Activated CD8-positive, alpha-beta memory T cell treated with anti-CD3 and anti-CD28 coated beads, Interleukin-2, amount 50 U/mL, for 48 hours (primary cell): ENCODE results near the gene USP6.
"Not testable (repeated sequence)": the region's sequence is repeated elsewhere in the genome, so short reads cannot be mapped to it uniquely, and the experiment has no call there.

ENCODE experiments used
- DNase-seq: peaks from one replicate; pipeline ENCODE4 v3.0.0-alpha.2; 2020

USP6 gene

DNA sequence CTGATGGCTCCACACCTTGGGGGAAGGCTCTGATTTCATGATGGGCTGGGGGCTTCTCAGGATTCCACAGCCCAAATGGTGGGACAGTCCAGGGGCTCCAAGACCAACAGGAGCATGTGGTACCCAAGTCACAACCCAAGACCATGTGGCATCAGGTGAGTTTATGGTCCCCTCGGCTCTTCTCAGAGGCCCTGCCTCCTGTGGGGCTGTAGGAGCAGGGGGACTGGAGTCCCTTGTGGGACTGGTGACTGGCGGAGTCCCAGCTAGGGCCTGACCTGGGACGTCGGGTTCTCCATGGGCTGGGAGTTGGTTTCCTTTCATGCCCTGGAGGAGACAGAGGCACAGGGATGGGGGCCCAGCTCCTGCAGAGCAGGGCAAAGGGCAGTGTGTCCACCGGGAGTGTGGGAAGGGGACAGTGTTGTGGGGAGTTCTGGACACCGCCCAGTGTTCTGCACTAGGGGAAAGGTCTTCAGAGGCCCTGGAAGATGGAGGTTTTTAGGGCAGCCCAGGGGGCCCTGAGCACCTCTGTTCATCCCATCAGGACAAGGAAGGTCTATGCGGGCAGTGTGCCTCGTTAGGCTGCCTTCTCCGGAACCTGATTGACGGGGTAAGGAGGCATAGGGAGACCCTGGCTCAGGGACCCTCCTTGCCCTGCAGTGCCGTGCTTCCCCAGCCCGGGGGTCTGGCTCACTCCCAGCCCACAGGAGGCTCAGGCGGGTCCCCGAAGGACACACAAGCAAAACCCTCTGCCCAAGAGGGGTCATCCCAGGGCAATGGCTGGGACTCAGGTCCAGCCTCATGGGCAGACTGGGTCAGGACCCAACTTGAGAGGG lies 21.0 kb downstream of the USP6 start:
- not testable (repeated sequence) for DNase-seq

DNA sequence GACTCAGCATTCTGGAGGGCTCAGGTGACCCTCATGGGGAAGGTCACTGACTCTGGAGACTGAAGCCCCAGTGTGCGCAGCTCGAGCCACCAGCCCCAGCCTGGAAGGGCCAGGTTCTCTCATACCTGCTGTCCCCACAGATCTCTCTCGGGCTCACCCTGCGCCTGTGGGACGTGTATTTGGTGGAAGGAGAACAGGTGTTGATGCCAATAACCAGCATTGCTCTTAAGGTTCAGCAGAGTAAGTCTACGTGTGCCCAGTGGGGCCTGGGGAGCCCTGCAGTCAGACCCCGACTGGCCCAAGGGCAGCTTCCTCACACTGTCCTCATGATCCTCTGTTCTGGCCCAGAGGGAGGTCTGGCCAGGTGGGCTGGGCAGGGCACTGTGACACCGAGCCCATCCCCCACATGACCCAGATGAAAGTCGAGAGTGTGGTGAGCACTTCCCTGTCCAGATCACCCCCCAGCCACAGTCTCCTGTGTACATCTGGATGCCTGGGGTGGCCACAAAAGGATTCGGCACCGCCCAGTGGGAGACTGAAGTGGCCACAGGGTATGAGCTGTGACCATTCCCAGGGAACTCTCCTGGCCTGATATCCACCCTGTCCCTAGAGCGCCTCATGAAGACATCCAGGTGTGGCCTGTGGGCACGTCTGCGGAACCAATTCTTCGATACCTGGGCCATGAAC lies 21.8 kb downstream of the USP6 start:
- DNase-seq, result not testable (repeated sequence)

DNA sequence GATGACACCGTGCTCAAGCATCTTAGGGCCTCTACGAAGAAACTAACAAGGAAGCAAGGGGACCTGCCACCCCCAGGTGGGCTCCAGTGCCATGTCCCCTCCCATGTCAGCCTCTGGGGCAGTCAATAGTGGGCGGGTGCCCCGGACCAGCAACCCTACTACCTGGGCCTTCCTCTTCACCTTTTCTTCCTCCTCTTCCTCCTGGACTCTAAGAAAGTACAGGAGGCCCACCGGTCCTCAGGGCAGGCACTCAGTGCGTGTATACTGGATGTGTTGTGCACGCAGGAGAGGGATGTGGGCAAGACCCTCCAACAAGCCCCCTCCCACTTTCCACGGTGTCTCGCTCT lies 22.3 kb downstream of the USP6 start:
- DNase-seq, result not testable (repeated sequence)

GRCh38 chr17:5138616-5139457 lies 23.0 kb downstream of the USP6 start:
- no peak for DNase-seq

- DNase-seq, result no peak
Observed at GRCh38 chr17:5139458-5139732, 23.6 kb downstream of the USP6 start.

DNA sequence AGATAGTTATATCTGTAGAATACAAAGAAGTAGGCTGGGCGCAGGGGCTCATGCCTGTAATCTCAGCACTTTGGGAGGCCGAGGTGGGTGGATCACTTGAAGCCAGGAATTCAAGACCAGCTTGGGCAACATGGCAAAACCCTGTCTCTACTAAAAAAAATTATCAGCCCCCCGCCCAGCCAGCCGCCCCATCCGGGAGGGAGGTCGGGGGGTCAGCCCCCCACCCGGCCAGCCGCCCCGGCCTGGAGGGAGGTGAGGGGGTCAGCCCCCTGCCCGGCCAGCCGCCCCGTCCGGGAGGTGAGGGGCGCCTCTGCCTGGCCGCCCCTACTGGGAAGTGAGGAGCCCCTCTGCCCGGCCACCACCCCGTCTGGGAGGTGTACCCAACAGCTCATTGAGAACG lies 27.0 kb downstream of the USP6 start:
- DNase-seq, result not testable (repeated sequence)

GRCh38 chr17:5146122-5146521 lies 30.3 kb downstream of the USP6 start:
- not testable (repeated sequence) for DNase-seq

GRCh38 chr17:5160702-5161101 lies 44.9 kb downstream of the USP6 start:
- DNase-seq, result not testable (repeated sequence)

GRCh38 chr17:5161793-5162192 lies 46.0 kb downstream of the USP6 start:
- not testable (repeated sequence) for DNase-seq

DNA sequence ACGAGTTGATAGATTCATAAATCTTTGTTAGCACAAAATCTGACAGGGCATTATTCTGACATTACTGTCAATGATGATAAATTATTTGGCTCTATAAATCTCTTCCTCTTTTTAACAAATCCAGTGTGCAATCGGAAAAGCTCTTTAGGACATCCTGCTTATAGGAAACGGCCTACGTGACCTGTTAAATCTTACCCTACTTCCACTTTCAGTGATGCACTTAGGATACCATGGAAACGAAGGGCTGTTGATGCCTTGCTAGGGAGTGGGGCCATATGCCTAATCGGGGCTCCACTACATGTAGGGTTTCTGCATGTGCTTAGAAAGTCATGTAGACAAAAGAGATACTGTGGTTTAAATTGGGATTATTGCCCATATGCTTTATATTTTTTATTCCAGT lies 48.6 kb downstream of the USP6 start:
- no peak for DNase-seq

DNA sequence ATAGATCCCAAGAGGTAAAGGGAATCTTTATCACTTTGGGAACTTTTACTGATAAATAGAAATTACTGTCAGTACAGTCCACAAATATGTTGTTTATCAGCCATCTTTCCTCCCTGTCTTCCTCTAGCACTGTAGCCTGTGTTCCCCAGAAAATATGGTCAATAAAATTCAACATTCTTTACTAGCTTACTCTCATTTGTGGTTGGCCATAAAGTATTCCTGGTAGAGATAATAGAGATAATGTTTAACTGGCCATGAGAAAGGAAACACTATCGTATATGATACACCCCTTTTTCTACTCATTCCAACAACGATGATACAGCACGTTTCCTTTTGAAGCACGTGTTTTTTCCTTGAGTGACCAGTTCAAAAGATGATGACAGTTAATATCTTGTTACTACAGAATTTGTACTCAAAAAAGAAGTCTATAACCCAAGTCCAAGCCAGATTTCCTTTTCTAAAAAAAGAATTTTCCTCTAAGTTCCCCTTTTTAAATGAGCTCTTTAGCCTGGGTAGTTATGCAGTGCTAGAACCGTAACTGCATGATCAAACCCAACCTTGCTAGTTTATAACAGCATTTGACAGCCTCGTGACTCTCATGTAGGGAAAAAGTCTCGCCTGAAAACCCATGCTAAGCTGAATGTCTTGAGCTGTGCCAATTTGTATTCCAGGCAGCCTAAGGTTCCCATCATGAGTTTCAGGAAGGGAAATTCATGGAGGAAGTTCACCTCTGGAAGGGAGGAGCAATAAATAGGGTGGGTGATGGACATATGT lies 50.1 kb downstream of the USP6 start:
- not testable (repeated sequence) for DNase-seq

DNA sequence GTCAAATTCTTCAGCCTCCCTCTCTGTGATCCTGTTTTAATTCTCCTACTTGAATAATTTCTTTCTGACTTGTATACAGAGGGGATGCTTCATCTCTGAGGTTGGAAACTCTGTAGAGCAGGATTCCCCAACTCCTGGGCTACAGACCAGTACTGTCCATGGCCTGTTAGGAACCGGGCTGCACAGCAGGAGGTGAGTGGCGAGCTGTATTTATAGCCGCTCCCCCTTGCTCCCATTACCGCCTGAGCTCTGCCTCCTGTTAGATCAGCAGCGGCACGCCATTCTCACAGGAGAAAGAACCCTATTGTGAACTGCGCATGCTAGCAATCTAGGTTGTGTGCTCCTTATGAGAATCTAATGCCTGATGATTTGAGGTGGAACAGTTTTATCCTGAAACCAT lies 59.2 kb downstream of the USP6 start:
- DNase-seq, result not testable (repeated sequence)

- no peak for DNase-seq
Observed at GRCh38 chr17:5179003-5179402, 63.2 kb downstream of the USP6 start.

DNA sequence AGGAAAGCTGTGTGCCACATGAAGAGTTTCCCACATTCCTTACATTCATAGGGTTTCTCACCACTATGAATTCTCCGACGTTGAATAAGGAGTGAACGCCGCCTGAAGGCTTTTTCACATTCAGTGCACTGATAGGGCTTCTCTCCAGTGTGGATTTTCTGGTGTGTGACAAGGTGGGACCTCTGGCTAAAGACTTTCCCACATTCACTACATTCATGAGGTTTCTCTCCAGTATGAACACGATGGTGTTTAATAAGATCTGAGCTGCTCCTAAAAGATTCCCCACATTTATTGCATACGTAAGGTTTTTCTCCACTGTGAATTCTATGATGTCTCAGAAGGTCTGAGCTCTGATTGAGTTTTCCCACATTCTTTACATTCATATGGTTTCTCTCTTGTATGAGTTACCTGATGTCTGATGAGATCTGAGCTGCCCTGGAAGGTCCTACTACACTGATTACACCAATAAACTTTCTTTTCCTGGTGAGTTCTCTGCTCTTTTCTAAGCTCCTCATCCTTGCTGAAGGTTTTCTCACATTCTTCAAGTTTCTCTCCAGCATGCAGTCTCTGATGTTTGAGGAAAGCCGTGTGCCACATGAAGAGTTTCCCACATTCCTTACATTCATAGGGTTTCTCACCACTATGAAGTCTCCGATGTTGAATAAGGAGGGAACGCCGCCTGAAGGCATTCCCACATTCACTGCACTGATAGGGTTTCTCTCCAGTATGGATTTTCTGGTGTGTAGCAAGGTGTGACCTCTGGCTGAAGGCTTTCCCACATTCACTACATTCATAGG lies 65.9 kb downstream of the USP6 start:
- no peak for DNase-seq

DNA sequence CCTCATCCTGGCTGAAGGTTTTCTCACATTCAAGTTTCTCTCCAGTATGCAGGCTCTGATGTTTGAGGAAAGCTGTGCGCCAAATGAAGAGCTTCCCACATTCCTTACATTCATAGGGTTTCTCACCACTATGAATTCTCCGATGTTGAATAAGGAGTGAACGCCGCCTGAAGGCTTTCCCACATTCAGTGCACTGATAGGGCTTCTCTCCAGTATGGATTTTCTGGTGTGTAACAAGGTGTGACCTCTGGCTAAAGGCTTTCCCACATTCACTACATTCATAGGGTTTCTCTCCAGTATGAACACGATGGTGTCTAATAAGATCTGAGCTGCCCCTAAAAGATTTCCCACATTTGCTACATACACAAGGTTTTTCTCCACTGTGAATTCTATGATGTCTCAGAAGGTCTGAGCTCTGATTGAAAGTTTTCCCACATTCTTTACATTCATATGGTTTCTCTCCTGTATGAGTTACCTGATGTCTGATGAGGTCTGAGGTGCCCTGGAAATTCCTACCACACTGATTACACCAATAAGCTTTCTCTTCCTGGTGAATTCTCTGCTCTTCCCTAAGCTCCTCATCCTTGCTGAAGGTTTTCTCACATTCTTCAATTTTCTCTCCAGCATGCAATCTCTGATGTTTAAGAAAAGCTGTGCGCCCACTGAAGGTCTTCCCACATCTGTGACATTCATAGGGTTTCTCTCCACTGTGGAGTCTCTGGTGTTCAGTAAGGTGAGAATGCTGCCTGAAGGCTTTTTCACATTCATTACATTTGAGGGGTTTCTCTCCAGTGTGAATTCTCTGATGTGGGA lies 67.0 kb downstream of the USP6 start:
- DNase-seq, result no peak

- no peak for DNase-seq
Observed at GRCh38 chr17:5183410-5183793, 67.6 kb downstream of the USP6 start.

DNA sequence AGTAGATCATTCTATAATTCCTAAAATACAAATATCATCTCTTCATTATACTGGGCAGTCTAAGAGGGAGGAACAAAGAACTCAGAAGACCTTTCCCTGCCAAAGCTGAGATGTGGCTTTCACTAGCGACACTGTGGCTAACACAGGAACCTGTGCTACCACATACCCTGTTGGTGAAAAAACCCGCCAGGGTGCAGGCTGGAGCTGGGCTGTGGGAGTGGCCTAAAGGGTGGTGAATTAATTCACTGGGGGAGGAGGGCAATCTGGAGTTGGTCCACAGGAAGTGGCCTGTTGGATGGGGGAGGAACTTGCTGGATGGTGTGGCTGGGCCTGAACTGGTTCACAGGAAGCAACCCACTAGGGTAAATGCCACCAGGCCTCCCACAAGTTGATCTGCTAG lies 68.5 kb downstream of the USP6 start:
- DNase-seq, result no peak

DNA sequence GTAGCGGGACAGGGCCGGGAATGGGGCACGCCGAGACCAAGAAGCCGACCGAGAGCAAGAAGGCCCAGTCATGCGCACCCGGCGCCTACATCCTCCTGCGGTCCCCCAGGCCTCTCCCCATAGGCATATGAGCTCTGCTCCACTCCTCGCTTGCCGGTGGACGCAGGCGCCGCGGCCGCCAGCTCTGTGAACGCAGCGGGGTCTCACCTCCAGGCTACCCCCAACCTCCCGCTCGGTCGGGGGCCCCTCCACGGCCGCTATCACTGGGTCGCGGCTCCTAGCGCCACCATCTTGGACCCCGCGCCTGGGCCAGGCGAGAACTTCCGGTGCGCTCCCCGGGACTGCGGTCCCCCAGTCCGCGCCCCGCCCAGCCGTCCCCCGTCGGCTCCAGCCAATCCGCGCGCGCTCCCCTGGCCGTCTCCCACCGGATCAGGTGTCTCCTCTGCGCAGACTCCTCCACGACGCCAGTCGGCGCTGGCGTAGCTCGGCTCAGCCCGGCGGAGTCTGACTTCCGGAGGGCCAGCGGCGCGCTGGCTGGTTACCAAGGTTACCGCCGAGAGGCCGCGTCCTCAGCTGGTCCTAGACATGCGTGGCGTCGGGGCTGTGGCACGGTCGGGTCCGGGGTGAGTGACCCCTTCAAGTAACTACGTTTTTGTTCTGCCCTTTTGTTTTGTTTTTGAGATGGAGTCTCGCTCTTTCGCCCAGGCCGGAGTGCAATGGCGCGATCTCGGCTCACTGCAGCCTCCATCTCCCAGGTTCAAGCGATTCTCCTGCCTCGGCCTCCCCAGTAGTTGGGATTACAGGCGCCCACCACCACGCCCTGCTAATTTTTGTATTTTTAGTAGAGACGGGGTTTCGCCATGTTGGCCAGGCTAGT lies 75.9 kb downstream of the USP6 start, which contains the start of gene ZNF594:
ZNF594 (minus strand) TSS at position 328 of the 877 bp plus-strand sequence. CDS start 7,612 bp downstream, outside the sequence.
- DNase-seq, result peak; percentile 99

DNA sequence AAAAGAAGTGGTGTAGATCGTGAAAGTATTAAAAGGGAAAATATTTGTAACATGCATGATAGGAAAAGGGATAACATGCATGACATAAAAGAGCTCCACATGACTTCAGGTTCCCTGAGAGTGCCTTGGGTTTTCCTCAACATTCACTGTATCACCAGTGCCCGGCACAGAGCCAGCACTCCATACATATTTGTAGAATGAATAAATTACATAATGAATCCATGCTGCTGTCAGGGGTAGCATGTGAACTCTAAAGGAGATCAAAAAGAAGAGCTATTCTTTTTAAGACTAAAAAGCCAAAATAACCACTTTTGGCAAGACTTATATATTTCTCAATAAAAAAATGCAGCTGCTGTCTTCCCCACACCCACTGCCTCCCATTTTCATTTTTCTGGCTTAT lies 78.5 kb downstream of the USP6 start:
- DNase-seq, result no peak

- DNase-seq, result no peak
Observed at GRCh38 chr17:5198472-5198871, 82.6 kb downstream of the USP6 start.
